ENCODE data around the gene PDP2. TPM values are rescaled to one million over a fixed set of nuclear protein-coding genes. Genes with fewer than 3 reads are reported as not detected.

Gene PDP2
- total RNA-seq, 1 experiment from 2014 or later, result 23.1 TPM

DNA sequence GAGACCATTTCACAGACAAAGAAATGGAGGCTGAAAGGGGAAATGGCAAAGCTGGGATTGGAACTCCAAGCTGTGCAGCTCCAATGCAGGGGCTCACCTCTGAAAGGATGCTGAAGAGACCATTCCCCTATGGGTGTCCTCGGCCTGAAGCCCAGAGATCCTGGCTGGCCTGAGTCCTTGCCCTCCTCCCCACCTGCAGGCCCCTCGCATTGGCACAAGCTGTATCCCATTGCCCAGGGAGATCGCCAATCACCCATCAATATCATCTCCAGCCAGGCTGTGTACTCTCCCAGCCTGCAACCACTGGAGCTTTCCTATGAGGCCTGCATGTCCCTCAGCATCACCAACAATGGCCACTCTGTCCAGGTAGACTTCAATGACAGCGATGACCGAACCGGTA, 33.5 kb upstream of the PDP2 start:
- Histone ChIP-seq H3K9ac (ENCODE audit: extremely low read depth, insufficient read length, low read length) (no peak overlapping the region), H3K23me2 (ENCODE audit: insufficient read length, low read depth, low read length, poor library complexity, severe bottlenecking) (peaks cover 13% of the 10 kb centered on the region), H2BK120ac (ENCODE audit: low read depth, low read length, poor library complexity, severe bottlenecking) (no peak overlapping the region), H4K8ac (replicated peaks; ENCODE audit: insufficient read length, low read depth, low read length) (no peak overlapping the region), H3K79me2 (ENCODE audit: insufficient read depth, low read length) (no peaks in the 10 kb centered on the region), H3K27me3 (ENCODE audit: insufficient read depth, low read length) (peaks cover 17% of the 10 kb centered on the region), H2BK20ac (ENCODE audit: low read depth, low read length, poor library complexity, severe bottlenecking) (no peak overlapping the region), H4K91ac (ENCODE audit: insufficient read length, low read depth, low read length) (no peak overlapping the region), H3K79me1 (ENCODE audit: insufficient read depth, low read depth, low read length, poor library complexity, severe bottlenecking) (no peaks in the 10 kb centered on the region), H3K56ac (ENCODE audit: insufficient read length, low read depth, low read length) (no peak overlapping the region), H2AFZ (ENCODE audit: low read length) (no peak overlapping the region), H4K5ac (ENCODE audit: insufficient read length, low read depth, low read length) (no peak overlapping the region), H3K18ac (ENCODE audit: insufficient read length, low read depth, low read length) (no peak overlapping the region), H3T11ph (ENCODE audit: low read length) (no peak overlapping the region), H3K23ac (ENCODE audit: insufficient read length, low read depth, low read length) (no peak overlapping the region), H3K9me3 (ENCODE audit: control insufficient read depth, low read depth, low read length) (no peaks in the 10 kb centered on the region), H2BK12ac (ENCODE audit: insufficient read length, low read depth, low read length) (no peak overlapping the region), H2BK5ac (ENCODE audit: insufficient read length, low read length) (no peak overlapping the region), H3K27ac (ENCODE audit: insufficient read length, low read depth, low read length) (no peak overlapping the region), H3K4me1 (ENCODE audit: insufficient read depth, low read length) (no peaks in the 10 kb centered on the region; the same call in 1 of the 2 replicates), H2BK15ac (ENCODE audit: low read depth, low read length) (no peak overlapping the region), H3K4ac (ENCODE audit: low read depth, low read length) (no peak overlapping the region), H4K20me1 (ENCODE audit: control insufficient read depth, insufficient read depth, insufficient read length) (no peaks in the 10 kb centered on the region), H2AK5ac (ENCODE audit: insufficient read length, low read length) (no peak overlapping the region), H3K14ac (ENCODE audit: insufficient read depth, low read length) (no peak overlapping the region), H3K4me2 (ENCODE audit: insufficient read depth, insufficient read length, low read length) (no peak overlapping the region)
- no peak for DNase-seq
- Mint-ChIP-seq H3K9me3 (no peaks in the 10 kb centered on the region), H3K27ac (no peak overlapping the region), H3K4me1 (peaks cover 2 to 16% of the 10 kb centered on the region in 2 experiments; a peak in 3 of 4 replicates), H3K27me3 (ENCODE audit: low read depth) (peaks cover 72% of the 10 kb centered on the region), H3K4me3 (no peak overlapping the region), H3K36me3 (ENCODE audit: insufficient read depth in 1 of 3, low read depth in 3 of 3) (no peaks in the 10 kb centered on the region; a peak in 1 of 7 replicates)
- WGBS (ENCODE audit: extremely low coverage, insufficient read length, low lambda C conversion rate), result no CpG with 5 or more reads among the region's 6 CpGs
- TF ChIP-seq, protein P1, sequence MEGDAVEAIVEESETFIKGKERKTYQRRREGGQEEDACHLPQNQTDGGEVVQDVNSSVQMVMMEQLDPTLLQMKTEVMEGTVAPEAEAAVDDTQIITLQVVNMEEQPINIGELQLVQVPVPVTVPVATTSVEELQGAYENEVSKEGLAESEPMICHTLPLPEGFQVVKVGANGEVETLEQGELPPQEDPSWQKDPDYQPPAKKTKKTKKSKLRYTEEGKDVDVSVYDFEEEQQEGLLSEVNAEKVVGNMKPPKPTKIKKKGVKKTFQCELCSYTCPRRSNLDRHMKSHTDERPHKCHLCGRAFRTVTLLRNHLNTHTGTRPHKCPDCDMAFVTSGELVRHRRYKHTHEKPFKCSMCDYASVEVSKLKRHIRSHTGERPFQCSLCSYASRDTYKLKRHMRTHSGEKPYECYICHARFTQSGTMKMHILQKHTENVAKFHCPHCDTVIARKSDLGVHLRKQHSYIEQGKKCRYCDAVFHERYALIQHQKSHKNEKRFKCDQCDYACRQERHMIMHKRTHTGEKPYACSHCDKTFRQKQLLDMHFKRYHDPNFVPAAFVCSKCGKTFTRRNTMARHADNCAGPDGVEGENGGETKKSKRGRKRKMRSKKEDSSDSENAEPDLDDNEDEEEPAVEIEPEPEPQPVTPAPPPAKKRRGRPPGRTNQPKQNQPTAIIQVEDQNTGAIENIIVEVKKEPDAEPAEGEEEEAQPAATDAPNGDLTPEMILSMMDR (conservative IDR thresholded peaks at IDR 0.05), result no peak
